ENCODE results near the gene NRG2. TPM values are rescaled to one million over a fixed set of nuclear protein-coding genes. Genes with fewer than 3 reads are reported as not detected.

NRG2 gene
- total RNA-seq, 1 experiment from 2014 or later, result 0.59 TPM

DNA sequence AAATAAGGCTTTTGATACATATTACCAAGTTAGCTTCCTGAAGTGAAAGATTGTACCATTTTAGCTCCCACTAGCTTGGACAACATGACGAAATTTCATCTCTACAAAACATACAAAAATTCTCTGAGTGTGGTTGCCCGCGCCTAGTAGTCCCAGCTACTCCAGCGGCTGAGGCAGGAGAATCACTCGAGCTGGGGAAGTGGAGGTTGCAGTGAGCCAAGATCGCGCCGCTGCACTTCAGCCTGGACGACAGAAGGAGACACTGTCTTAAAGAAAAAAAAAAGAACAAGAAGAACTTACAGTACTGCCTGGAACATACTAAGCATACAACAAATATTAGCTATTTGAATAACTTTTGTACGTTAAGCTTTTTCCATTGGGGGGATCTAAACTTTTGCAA, 29.7 kb upstream of the NRG2 start:
- no TSS peak for BruUV-seq (replicated peaks)
- CTCF ChIA-PET, result interaction anchor here (0.6 to 1.3 kb wide), 8 partner anchors 27 to 649 kb away, joined by 3 to 7 read pairs (median 3); no protein-coding TSS in a partner anchor
- Histone ChIP-seq H3K27me3 (replicated peaks; ENCODE audit: control insufficient read depth, insufficient read depth, low read length) (no peaks in the 10 kb centered on the region), H3K9me3 (no peaks in the 10 kb centered on the region), H3K4me1 (no peaks in the 10 kb centered on the region), H3K36me3 (ENCODE audit: control insufficient read depth, insufficient read depth, low read length) (no peaks in the 10 kb centered on the region), H3K4me3 (ENCODE audit: low read depth, low read length) (no peak overlapping the region)
- Mint-ChIP-seq H3K27me3 (ENCODE audit: insufficient read depth, unreplicated experiment) (peaks cover 7% of the 10 kb centered on the region), H3K4me1 (ENCODE audit: low read depth, unreplicated experiment) (peaks cover 7% of the 10 kb centered on the region), H3K4me3 (ENCODE audit: unreplicated experiment) (no peak overlapping the region), H3K9me3 (ENCODE audit: unreplicated experiment) (no peaks in the 10 kb centered on the region), H3K27ac (ENCODE audit: unreplicated experiment) (no peak overlapping the region), H3K36me3 (ENCODE audit: insufficient read depth, unreplicated experiment) (no peaks in the 10 kb centered on the region)
- POLR2A ChIA-PET, result interaction anchor here (0.6 kb wide), 1 partner anchor 35 kb away, joined by 7 read pairs; no protein-coding TSS in a partner anchor
- intact Hi-C loops (cut with micrococcal nuclease; ENCODE audit: unreplicated experiment), result loop anchor here (1.0 to 10.0 kb wide), 4 partner anchors 36 to 282 kb away; no protein-coding TSS in a partner anchor
- TF ChIP-seq, protein P1, sequence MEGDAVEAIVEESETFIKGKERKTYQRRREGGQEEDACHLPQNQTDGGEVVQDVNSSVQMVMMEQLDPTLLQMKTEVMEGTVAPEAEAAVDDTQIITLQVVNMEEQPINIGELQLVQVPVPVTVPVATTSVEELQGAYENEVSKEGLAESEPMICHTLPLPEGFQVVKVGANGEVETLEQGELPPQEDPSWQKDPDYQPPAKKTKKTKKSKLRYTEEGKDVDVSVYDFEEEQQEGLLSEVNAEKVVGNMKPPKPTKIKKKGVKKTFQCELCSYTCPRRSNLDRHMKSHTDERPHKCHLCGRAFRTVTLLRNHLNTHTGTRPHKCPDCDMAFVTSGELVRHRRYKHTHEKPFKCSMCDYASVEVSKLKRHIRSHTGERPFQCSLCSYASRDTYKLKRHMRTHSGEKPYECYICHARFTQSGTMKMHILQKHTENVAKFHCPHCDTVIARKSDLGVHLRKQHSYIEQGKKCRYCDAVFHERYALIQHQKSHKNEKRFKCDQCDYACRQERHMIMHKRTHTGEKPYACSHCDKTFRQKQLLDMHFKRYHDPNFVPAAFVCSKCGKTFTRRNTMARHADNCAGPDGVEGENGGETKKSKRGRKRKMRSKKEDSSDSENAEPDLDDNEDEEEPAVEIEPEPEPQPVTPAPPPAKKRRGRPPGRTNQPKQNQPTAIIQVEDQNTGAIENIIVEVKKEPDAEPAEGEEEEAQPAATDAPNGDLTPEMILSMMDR (IDR thresholded peaks at IDR 0.05; ENCODE audit: insufficient read depth in 1 of 2, low read depth in 1 of 2, low read length in 1 of 2, severe bottlenecking in 1 of 2, unreplicated experiment in 1 of 2), result no peak
- no peak for DNase-seq

DNA sequence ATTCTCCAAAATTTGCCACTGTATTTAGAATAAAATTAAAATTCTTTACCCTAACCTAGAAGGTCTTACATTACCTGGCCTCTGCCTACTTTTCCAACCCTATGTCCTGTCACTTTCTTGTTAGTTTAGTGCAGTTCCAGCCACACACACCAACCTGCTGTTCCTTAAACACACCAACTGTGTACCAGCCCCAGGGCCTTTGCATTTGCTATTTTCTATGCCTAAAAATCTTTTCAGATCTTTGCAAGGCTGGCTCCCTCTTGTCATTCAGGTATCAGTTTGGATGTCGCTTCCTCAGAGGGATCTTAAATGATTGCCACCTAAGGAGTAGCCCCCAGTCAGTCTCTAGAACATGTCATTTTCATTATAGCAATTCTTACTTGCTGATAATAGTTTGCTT, 17.7 kb upstream of the NRG2 start:
- no peaks in the 10 kb centered on the region for H3K36me3 Mint-ChIP-seq (ENCODE audit: insufficient read depth, unreplicated experiment)
- no peak overlapping the region for H3K4me3 Mint-ChIP-seq (ENCODE audit: unreplicated experiment)
- Histone ChIP-seq H3K4me1 (no peaks in the 10 kb centered on the region), H3K36me3 (ENCODE audit: control insufficient read depth, insufficient read depth, low read length) (no peaks in the 10 kb centered on the region), H3K4me3 (ENCODE audit: low read depth, low read length) (no peak overlapping the region), H3K27me3 (replicated peaks; ENCODE audit: control insufficient read depth, insufficient read depth, low read length) (no peaks in the 10 kb centered on the region; the same call in 1 of the 2 replicates), H3K9me3 (no peaks in the 10 kb centered on the region)
- intact Hi-C loops (cut with micrococcal nuclease; ENCODE audit: unreplicated experiment), result no loop called here
- POLR2A ChIA-PET, result no interaction called here
- DNase-seq, result no peak
- CTCF ChIA-PET, result no interaction called here
- H3K27me3 Mint-ChIP-seq (ENCODE audit: insufficient read depth, unreplicated experiment), result peaks cover 11% of the 10 kb centered on the region
- TF ChIP-seq, protein P1 (IDR thresholded peaks at IDR 0.05; ENCODE audit: insufficient read depth in 1 of 2, low read depth in 1 of 2, low read length in 1 of 2, severe bottlenecking in 1 of 2, unreplicated experiment in 1 of 2), result no peak
- H3K9me3 Mint-ChIP-seq (ENCODE audit: unreplicated experiment), result no peaks in the 10 kb centered on the region
- no peaks in the 10 kb centered on the region for H3K4me1 Mint-ChIP-seq (ENCODE audit: low read depth, unreplicated experiment)
- no TSS peak for BruUV-seq (replicated peaks)
- H3K27ac Mint-ChIP-seq (ENCODE audit: unreplicated experiment), result no peak overlapping the region

DNA sequence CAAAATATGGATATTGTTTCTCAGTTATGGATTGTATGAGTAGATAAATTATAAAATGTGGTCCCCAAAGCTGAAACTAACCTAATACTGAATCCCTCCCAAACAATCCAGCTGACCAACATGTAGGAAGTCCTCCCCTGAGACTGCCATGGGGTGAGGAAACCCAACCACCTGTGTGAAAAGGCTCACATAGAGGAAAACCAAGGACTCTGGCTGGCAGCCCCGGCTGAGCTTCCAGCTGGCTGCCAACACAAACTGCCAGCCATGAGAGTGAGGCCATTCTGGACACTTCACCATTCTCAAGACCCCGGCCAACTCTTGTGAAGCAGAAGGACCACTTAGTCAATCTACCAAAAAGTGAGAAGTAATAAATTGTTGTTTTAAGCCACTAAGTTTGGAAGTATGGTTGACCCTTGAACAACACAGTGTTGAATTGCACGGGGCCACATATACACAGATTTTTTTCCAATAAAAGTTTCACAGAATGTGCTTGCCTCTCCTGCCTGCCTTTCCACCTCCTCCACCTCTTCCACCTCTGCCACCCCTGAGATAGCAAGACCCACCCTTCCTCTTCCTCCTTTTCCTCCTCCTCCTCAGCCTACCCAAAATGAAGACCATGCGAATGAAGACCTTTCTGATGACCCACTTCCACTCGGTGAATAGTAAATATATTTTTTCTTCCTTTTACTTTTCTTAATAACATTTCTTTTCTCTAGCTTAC, 15.3 kb upstream of the NRG2 start:
- Histone ChIP-seq H3K4me1 (no peaks in the 10 kb centered on the region), H3K27me3 (replicated peaks; ENCODE audit: control insufficient read depth, insufficient read depth, low read length) (no peaks in the 10 kb centered on the region; the same call in 1 of the 2 replicates), H3K9me3 (no peaks in the 10 kb centered on the region), H3K4me3 (ENCODE audit: low read depth, low read length) (no peak overlapping the region), H3K36me3 (ENCODE audit: control insufficient read depth, insufficient read depth, low read length) (no peaks in the 10 kb centered on the region)
- H3K9me3 Mint-ChIP-seq (ENCODE audit: unreplicated experiment), result no peaks in the 10 kb centered on the region
- ChIA-PET CTCF (no interaction called here), POLR2A (no interaction called here)
- no peaks in the 10 kb centered on the region for H3K36me3 Mint-ChIP-seq (ENCODE audit: insufficient read depth, unreplicated experiment)
- no peak overlapping the region for H3K4me3 Mint-ChIP-seq (ENCODE audit: unreplicated experiment)
- H3K27me3 Mint-ChIP-seq (ENCODE audit: insufficient read depth, unreplicated experiment), result peaks cover 12% of the 10 kb centered on the region
- intact Hi-C loops (cut with micrococcal nuclease; ENCODE audit: unreplicated experiment), result no loop called here
- no peaks in the 10 kb centered on the region for H3K4me1 Mint-ChIP-seq (ENCODE audit: low read depth, unreplicated experiment)
- TF ChIP-seq, protein P1 (IDR thresholded peaks at IDR 0.05; ENCODE audit: insufficient read depth in 1 of 2, low read depth in 1 of 2, low read length in 1 of 2, severe bottlenecking in 1 of 2, unreplicated experiment in 1 of 2), result no peak
- no peak overlapping the region for H3K27ac Mint-ChIP-seq (ENCODE audit: unreplicated experiment)
- DNase-seq, result no peak
- no TSS peak for BruUV-seq (replicated peaks)

Measured in Caco-2 (cell line).